Endothelial cell of umbilical vein (primary cell): Measurements from ENCODE around the gene PLD6. TPM values are rescaled to one million over a fixed set of nuclear protein-coding genes. Genes with fewer than 3 reads are reported as not detected.

Source experiments
- BruUV-seq: library from RNA; stranded (reverse); fragments of 400-500 nt; replicated peaks from 2 replicates; lab custom pipeline; 2021; lab: Mats Ljungman, UMichigan
- CTCF ChIA-PET: fragments of 300-600, 350-600 bp; sonication (Branson Sonifier 250); formaldehyde crosslinking; loops from one replicate; lab custom pipeline; 2021; ENCODE audit warnings: antibody characterized with exemption, inconsistent platforms; lab: Charles Lee
- POLR2A ChIA-PET: fragments of 300-600, 350-600 bp; sonication (Branson Sonifier 250); formaldehyde crosslinking; loops from one replicate; lab custom pipeline; 2021; ENCODE audit warnings: antibody characterized with exemption, inconsistent platforms; lab: Charles Lee
- DNase-seq: peaks from one replicate; pipeline ENCODE4 v3.0.0-alpha.2; 2011; ENCODE audit warnings: low read depth, low spot score
- FAIRE-seq: peaks from 2 replicates; lab custom pipeline; 2011; peaks lifted over from hg19 to GRCh38; lab: Jason Lieb, UNC
- H2AFZ ChIP-seq: 2 replicates; pipeline ENCODE4 v1.6.0; 2012; ENCODE audit warnings: low read depth, low read length, control low read depth, inconsistent platforms
- H3K27ac ChIP-seq: 2 replicates; pipeline ENCODE4 v1.5.1; 2011; ENCODE audit warnings: low read depth, mild to moderate bottlenecking, control low read depth, low read length, moderate library complexity; ENCODE audit not compliant: insufficient read depth
- H3K27me3 ChIP-seq, 2 experiments: 2 replicates each; pipeline versions ENCODE4 v1.6.0 to v1.6.1; 2011; ENCODE audit warnings: low read length in 2 of 2, mixed read lengths in 1 of 2; ENCODE audit not compliant: control insufficient read depth in 2 of 2, insufficient read depth in 2 of 2
- H3K36me3 ChIP-seq, 2 experiments: 2 replicates in 1 of 2; 3 replicates in 1 of 2; pipeline ENCODE4 v1.5.1; 2011; ENCODE audit warnings: low read length in 2 of 2, mild to moderate bottlenecking in 1 of 2, moderate library complexity in 1 of 2; ENCODE audit not compliant: control insufficient read depth in 2 of 2, insufficient read depth in 2 of 2; ENCODE audit errors: extremely low read depth in 1 of 2
- H3K4me1 ChIP-seq: 3 replicates; pipeline ENCODE4 v1.5.1; 2011; ENCODE audit warnings: mild to moderate bottlenecking, low read length; ENCODE audit not compliant: control insufficient read depth, insufficient read depth; ENCODE audit errors: extremely low read depth
- H3K4me2 ChIP-seq: 2 replicates; pipeline ENCODE4 v1.6.1; 2011; ENCODE audit warnings: low read length, control low read depth, mixed read lengths; ENCODE audit not compliant: insufficient read depth
- H3K4me3 ChIP-seq, 3 experiments: fragments of 200-600 bp in 1 of 3; sonication (generic), shearing (Covaris generic) in 1 of 3; replicated peaks in 1 of 3; 2 replicates each; pipeline ENCODE4 v1.5.1; 2011 to 2016; ENCODE audit warnings: control low read depth in 3 of 3, low read length in 3 of 3, mild to moderate bottlenecking in 2 of 3, inconsistent platforms in 1 of 3, low read depth in 1 of 3, moderate library complexity in 1 of 3; ENCODE audit not compliant: insufficient read depth in 1 of 3
- H3K79me2 ChIP-seq: 2 replicates; pipeline ENCODE4 v1.6.0; 2012; ENCODE audit warnings: low read length, inconsistent platforms; ENCODE audit not compliant: control insufficient read depth, insufficient read depth
- H3K9ac ChIP-seq: replicated peaks from 2 replicates; pipeline ENCODE3; 2011; ENCODE audit warnings: low read length, control low read depth; ENCODE audit not compliant: insufficient read depth; ENCODE audit errors: extremely low read depth
- H3K9me1 ChIP-seq: replicated peaks from 3 replicates; pipeline ENCODE4 v1.6.0; 2011; ENCODE audit warnings: mild to moderate bottlenecking, low read length; ENCODE audit not compliant: control insufficient read depth, insufficient read depth; ENCODE audit errors: extremely low read depth
- H3K9me3 ChIP-seq: replicated peaks from 2 replicates; pipeline ENCODE4 v1.5.1; 2012; ENCODE audit warnings: low read length, inconsistent platforms; ENCODE audit not compliant: control insufficient read depth, insufficient read depth
- H4K20me1 ChIP-seq: replicated peaks from 2 replicates; pipeline ENCODE3; 2011; ENCODE audit warnings: mild to moderate bottlenecking, low read length; ENCODE audit not compliant: control insufficient read depth, insufficient read depth; ENCODE audit errors: extremely low read depth
- EZH2 ChIP-seq: IDR thresholded peaks from 2 replicates; pipeline ENCODE4 v1.6.1; 2012; ENCODE audit warnings: borderline replicate concordance, low read depth, mild to moderate bottlenecking, moderate library complexity, low read length, inconsistent platforms; ENCODE audit not compliant: severe bottlenecking
- FOS ChIP-seq: IDR thresholded peaks from 2 replicates; pipeline ENCODE4 v1.6.1; 2011; ENCODE audit warnings: mild to moderate bottlenecking, low read length, moderate library complexity, borderline replicate concordance; ENCODE audit not compliant: insufficient read depth
- GATA2 ChIP-seq: IDR thresholded peaks from 2 replicates; pipeline ENCODE4 v1.7.0; 2011; ENCODE audit warnings: low read depth, mild to moderate bottlenecking, moderate library complexity, mixed read lengths, low read length; ENCODE audit not compliant: insufficient read length, insufficient read depth
- JUN ChIP-seq: IDR thresholded peaks from 2 replicates; pipeline ENCODE4 v1.6.1; 2011; ENCODE audit warnings: borderline replicate concordance, low read depth; ENCODE audit not compliant: insufficient read length, insufficient read depth
- MYC ChIP-seq: IDR thresholded peaks from one replicate; pipeline ENCODE4 v1.6.1; 2011; ENCODE audit warnings: mild to moderate bottlenecking, low read depth, low read length
- POLR2A ChIP-seq: IDR thresholded peaks from 2 replicates; pipeline ENCODE4 v1.6.1; 2012; ENCODE audit warnings: low read depth, mild to moderate bottlenecking, control low read depth, low read length
- POLR2AphosphoS5 ChIP-seq: IDR thresholded peaks from 2 replicates; pipeline ENCODE4 v1.6.1; 2012; ENCODE audit warnings: low read depth, mild to moderate bottlenecking, control low read depth, low read length, moderate library complexity; ENCODE audit not compliant: insufficient read depth
- dilution Hi-C: fragments of 300-500 bp; cut with MboI; formaldehyde crosslinking; loops from one replicate; pipeline ENCODE4 v1.15.0; 2019; ENCODE audit warnings: low sequenced_read_pairs; ENCODE audit not compliant: extremely low pct_ligation_motif_present
- intact Hi-C: fragments of 100-400 bp; cut with micrococcal nuclease; formaldehyde crosslinking; loops from one replicate; pipeline ENCODE4 v1.10.0; 2022
- polyA plus RNA-seq, 4 experiments: library from polyadenylated mRNA; depleted of rRNA in 3 of 4; stranded (reverse) in 3 of 4; unstranded in 1 of 4; fragments of >200 nt; gene quantifications; 2 replicates each; pipeline versions ENCODE4 v1.2.1 to v1.2.3, GENCODE V29; 2011 to 2012; ENCODE audit warnings: missing spikeins in 1 of 4
- total RNA-seq: library from RNA; stranded (reverse); gene quantifications from 2 replicates; pipeline ENCODE4 v1.2.3, GENCODE V29; 2021
- TF ChIP-seq, protein P1 (sequence below): IDR thresholded peaks from 2 replicates; pipeline ENCODE4 v1.6.1; 2011; ENCODE audit not compliant: insufficient read depth, insufficient read length
- TF ChIP-seq, protein P2 (sequence below), 2 donors: IDR thresholded peaks; 1 replicate in 1 of 2; 2 replicates in 1 of 2; pipeline ENCODE4 v1.5.1; 2011; ENCODE audit warnings: low read length in 2 of 2, mild to moderate bottlenecking in 2 of 2, moderate library complexity in 2 of 2, control low read depth in 1 of 2, inconsistent platforms in 1 of 2, low read depth in 1 of 2; ENCODE audit not compliant: insufficient read depth in 1 of 2; ENCODE audit errors: extremely low read depth in 1 of 2

Gene PLD6
- total and polyA plus RNA-seq, 2 donors (not counting 3 experiments of a cell fraction or from before 2014, with no cell fraction given) = 2.9 to 4.4 TPM

DNA sequence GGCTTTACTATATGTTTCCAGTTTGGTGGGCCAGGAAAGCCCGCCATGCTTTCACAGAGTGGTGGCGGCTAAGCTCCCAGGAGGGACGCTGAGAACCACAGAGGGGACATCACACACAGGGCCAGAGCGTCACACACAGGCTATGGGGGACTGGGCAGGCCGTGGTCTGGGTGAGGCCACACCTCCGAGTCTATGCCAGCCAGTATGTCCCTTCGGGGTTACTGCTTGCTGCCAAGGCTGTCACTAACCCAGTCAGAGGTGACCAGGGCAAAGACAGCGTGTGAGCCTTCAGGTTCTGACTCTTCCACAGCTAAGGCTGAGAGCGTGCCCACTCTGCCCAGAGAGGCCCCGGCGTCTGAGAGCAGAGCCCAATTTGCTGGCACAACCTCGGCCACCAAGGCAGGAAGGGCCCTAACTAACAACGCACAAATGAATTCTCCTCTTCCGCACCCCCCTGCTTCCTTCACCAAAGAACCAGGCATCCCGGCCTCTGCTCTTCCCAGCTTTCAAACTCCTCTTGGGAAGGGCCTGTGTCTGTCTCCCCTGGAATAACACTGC lies 2.9 kb downstream of the PLD6 start:
- no TSS peak for BruUV-seq
- intact Hi-C loops (no loop called here), dilution Hi-C loops (no loop called here)
- no peaks in the 10 kb centered on the region for H4K20me1 ChIP-seq
- H3K9me1 ChIP-seq = no peaks in the 10 kb centered on the region
- H3K9ac ChIP-seq = no peak overlapping the region
- H3K4me3 ChIP-seq = no peak overlapping the region
- DNase-seq (no peak), FAIRE-seq (no peak)
- H3K4me1 ChIP-seq = peaks cover 13% of the 10 kb centered on the region
- no peak for TF ChIP-seq MYC
- TF ChIP-seq, protein P1, sequence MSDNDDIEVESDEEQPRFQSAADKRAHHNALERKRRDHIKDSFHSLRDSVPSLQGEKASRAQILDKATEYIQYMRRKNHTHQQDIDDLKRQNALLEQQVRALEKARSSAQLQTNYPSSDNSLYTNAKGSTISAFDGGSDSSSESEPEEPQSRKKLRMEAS = no peak
- H2AFZ ChIP-seq = no peak overlapping the region
- no peaks in the 10 kb centered on the region for H3K27me3 ChIP-seq
- CTCF ChIA-PET = interaction anchor here (2.5 kb wide), 1 partner anchor 62 kb away, joined by 8 read pairs; no protein-coding TSS in a partner anchor
- H3K36me3 ChIP-seq = no peaks in the 10 kb centered on the region
- no peak overlapping the region for H3K27ac ChIP-seq
- H3K4me2 ChIP-seq = no peak overlapping the region
- H3K9me3 ChIP-seq = no peaks in the 10 kb centered on the region
- POLR2A ChIA-PET = no interaction called here
- no peaks in the 10 kb centered on the region for H3K79me2 ChIP-seq

DNA sequence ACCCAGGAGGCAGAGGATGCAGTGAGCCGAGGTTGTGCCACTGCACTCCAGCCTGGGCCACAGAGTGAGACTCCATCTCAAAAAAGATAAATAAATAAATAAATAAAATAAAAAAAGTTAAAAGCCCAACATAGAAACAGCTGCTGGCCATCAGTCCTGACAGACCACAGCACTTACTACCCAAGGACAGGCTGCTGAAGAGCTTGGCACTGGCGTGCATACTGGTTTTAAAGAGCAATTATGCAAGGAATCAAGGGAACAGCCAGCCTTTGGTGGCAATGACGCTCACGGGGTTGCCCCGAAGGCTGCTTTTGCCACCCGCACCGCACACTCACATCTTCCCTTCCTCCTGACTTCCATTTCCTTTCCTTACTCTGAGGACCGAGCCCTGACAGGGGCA lies 4.2 kb downstream of the PLD6 start:
- no peak overlapping the region for H2AFZ ChIP-seq
- H3K4me3 ChIP-seq = no peak overlapping the region
- H3K79me2 ChIP-seq = no peaks in the 10 kb centered on the region
- H3K36me3 ChIP-seq = no peaks in the 10 kb centered on the region
- H3K27ac ChIP-seq = no peak overlapping the region
- H3K4me1 ChIP-seq = peaks cover 13% of the 10 kb centered on the region
- FAIRE-seq (no peak), DNase-seq (no peak)
- POLR2A ChIA-PET = no interaction called here
- no peaks in the 10 kb centered on the region for H3K9me3 ChIP-seq
- no TSS peak for BruUV-seq
- intact Hi-C loops (no loop called here), dilution Hi-C loops (no loop called here)
- H3K27me3 ChIP-seq = no peaks in the 10 kb centered on the region
- H3K4me2 ChIP-seq = no peak overlapping the region
- H3K9me1 ChIP-seq = no peaks in the 10 kb centered on the region
- TF ChIP-seq JUN (no peak), FOS (no peak), MYC (no peak), POLR2A (no peak), POLR2AphosphoS5 (no peak), GATA2 (no peak), EZH2 (no peak)
- TF ChIP-seq, protein P1 = no peak
- TF ChIP-seq, protein P2, sequence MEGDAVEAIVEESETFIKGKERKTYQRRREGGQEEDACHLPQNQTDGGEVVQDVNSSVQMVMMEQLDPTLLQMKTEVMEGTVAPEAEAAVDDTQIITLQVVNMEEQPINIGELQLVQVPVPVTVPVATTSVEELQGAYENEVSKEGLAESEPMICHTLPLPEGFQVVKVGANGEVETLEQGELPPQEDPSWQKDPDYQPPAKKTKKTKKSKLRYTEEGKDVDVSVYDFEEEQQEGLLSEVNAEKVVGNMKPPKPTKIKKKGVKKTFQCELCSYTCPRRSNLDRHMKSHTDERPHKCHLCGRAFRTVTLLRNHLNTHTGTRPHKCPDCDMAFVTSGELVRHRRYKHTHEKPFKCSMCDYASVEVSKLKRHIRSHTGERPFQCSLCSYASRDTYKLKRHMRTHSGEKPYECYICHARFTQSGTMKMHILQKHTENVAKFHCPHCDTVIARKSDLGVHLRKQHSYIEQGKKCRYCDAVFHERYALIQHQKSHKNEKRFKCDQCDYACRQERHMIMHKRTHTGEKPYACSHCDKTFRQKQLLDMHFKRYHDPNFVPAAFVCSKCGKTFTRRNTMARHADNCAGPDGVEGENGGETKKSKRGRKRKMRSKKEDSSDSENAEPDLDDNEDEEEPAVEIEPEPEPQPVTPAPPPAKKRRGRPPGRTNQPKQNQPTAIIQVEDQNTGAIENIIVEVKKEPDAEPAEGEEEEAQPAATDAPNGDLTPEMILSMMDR (IDR thresholded peaks at IDR 0.05; ENCODE audit: extremely low read depth in 1 of 2, insufficient read depth in 1 of 2, low read depth in 1 of 2, low read length in 2 of 2) = no peak
- no peak overlapping the region for H3K9ac ChIP-seq
- no peaks in the 10 kb centered on the region for H4K20me1 ChIP-seq
- CTCF ChIA-PET = interaction anchor here (1.5 kb wide), 1 partner anchor 10 kb away, joined by 7 read pairs; no protein-coding TSS in a partner anchor
